ENCODE data around the gene PPIF.

DNA sequence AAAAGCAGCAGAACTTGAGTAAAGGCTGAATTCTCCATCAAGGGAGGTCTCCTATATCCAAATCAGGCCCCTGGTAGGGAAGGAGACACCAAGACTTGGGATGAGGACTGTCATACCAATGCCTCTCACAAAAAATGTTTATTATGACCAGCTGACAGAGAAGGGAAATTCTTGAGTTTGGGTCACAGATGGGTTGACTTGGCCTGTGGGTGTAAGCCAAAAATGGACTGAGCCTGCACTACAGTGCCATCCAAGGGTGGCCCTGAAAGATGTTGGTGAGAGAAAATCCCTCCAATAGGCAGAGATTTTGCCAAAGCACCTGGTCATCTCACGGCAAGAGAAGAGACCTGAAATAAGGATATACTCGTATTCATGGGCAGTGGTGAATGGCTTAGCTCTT is 27.0 kb upstream of the PPIF start:
- TF ChIP-seq EZH2phosphoT487 (IDR thresholded peaks at IDR 0.05; ENCODE audit: insufficient read depth, low read depth): no peak
- no peak for TF ChIP-seq EZH2 (IDR thresholded peaks at IDR 0.05; ENCODE audit: insufficient read depth, poor library complexity, severe bottlenecking)

Data from GM23248 (cell line).